ENCODE results near the gene PRTG. TPM values are rescaled to one million over a fixed set of nuclear protein-coding genes. Genes with fewer than 3 reads are reported as not detected.
"Not testable (repeated sequence)": the region's sequence is repeated elsewhere in the genome, so short reads cannot be mapped to it uniquely, and the experiment has no call there.

Gene PRTG
- total RNA-seq, 1 donor from 2014 or later: 10.5 TPM

DNA sequence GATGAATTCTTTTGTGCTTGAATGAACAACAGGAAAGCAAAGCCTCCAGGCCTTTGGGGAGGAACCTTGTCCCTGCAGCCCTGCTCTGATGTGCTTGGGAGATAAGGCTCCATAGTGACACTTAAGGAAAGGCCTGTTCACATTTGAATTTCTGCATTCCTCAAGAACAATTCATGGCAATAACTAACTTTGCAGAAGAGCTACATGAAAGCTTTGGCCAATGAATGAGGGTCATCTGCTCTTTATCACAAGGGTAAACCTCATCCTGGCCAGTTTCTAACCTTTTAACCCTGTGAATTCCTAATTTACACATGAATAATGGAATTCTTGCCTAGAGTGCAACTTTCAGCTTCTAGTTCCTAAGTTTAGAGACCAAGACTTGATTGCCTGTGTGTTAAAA, 5.6 kb downstream of the PRTG start:
- no peaks in the 10 kb centered on the region for H3K36me3 ChIP-seq
- no peaks in the 10 kb centered on the region for H3K9me3 ChIP-seq
- H3K4me3 ChIP-seq: no peak overlapping the region
- DNase-seq: no peak
- H3K27ac ChIP-seq: no peak overlapping the region
- H3K4me1 ChIP-seq: peaks cover 11% of the 10 kb centered on the region
- TF ChIP-seq, protein P1, sequence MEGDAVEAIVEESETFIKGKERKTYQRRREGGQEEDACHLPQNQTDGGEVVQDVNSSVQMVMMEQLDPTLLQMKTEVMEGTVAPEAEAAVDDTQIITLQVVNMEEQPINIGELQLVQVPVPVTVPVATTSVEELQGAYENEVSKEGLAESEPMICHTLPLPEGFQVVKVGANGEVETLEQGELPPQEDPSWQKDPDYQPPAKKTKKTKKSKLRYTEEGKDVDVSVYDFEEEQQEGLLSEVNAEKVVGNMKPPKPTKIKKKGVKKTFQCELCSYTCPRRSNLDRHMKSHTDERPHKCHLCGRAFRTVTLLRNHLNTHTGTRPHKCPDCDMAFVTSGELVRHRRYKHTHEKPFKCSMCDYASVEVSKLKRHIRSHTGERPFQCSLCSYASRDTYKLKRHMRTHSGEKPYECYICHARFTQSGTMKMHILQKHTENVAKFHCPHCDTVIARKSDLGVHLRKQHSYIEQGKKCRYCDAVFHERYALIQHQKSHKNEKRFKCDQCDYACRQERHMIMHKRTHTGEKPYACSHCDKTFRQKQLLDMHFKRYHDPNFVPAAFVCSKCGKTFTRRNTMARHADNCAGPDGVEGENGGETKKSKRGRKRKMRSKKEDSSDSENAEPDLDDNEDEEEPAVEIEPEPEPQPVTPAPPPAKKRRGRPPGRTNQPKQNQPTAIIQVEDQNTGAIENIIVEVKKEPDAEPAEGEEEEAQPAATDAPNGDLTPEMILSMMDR (IDR thresholded peaks at IDR 0.05): no peak
- peaks cover 4% of the 10 kb centered on the region for H3K27me3 ChIP-seq (ENCODE audit: low read depth)
- intact Hi-C loops (cut with DNase I): no loop called here
- ATAC-seq: no peak

DNA sequence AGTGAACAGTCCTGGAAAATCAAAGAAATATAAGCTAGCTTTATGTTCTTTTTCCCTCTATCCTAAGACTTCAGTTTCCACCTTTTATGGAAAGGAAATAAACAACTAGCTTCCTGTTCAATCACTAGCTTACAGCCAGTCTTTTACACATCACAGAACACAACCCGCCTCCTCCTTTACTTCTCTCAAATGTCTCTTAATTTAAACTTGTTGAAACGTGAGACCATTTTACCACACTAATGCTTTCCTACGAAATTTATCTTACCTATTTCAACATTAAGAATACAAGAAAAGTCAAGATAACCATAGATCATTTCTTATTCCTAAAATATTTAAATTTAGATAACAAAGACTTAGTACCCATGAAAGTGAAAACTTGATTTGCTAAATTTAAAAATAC, 6.2 kb downstream of the PRTG start:
- no peak overlapping the region for H3K27ac ChIP-seq
- DNase-seq (no peak), ATAC-seq (no peak)
- TF ChIP-seq, protein P1 (IDR thresholded peaks at IDR 0.05): no peak
- H3K36me3 ChIP-seq: no peaks in the 10 kb centered on the region
- H3K9me3 ChIP-seq: no peaks in the 10 kb centered on the region
- peaks cover 11% of the 10 kb centered on the region for H3K4me1 ChIP-seq
- intact Hi-C loops (cut with DNase I): no loop called here
- no peaks in the 10 kb centered on the region for H3K27me3 ChIP-seq (ENCODE audit: low read depth)
- no peak overlapping the region for H3K4me3 ChIP-seq

DNA sequence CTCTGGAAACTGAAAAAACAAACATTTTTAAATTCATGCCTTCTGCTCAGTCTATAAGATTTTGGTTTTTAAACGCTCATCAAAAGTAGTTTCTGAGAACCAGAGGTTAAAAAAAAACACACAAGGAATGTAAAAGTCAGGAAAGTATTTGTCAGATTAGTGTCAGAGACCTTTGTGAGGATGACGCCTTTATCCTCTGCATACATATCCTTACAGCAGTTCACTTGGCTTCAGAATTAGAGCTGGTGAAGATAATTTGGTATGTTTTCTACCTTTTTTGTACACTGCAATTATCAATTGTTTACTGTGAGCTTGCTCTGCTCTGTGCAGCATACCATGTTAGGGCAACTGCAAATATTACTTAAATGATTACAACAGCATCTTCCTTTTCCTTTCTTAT, 8.3 kb downstream of the PRTG start:
- DNase-seq (no peak), ATAC-seq (no peak)
- TF ChIP-seq, protein P1 (IDR thresholded peaks at IDR 0.05): no peak
- H3K9me3 ChIP-seq: no peaks in the 10 kb centered on the region
- no peaks in the 10 kb centered on the region for H3K27me3 ChIP-seq (ENCODE audit: low read depth)
- H3K36me3 ChIP-seq: no peaks in the 10 kb centered on the region
- intact Hi-C loops (cut with DNase I): no loop called here
- H3K4me3 ChIP-seq: no peak overlapping the region
- no peak overlapping the region for H3K27ac ChIP-seq
- peaks cover 11% of the 10 kb centered on the region for H3K4me1 ChIP-seq

DNA sequence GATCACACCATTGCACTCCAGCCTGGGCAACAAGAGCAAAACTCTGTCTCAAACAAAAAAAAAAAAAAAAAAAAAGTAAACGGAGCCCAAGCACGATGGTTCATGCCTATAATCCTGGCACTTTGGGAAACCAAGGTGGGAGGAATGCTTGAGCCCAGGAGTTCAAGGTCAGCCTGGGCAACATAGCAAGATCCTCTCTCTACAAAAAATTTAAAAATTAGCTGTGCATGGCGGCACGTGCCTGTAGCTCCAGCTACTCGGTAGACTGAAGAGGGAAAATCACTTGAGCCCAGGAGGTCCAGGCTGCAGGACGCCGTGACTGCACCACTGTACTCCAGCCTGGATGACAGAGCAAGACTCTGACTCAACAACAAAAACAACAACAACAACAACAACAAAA, 9.5 kb downstream of the PRTG start:
- H3K9me3 ChIP-seq; DNase-seq; H3K27me3 ChIP-seq (ENCODE audit: low read depth); H3K36me3 ChIP-seq; intact Hi-C loops (cut with DNase I); ATAC-seq; H3K4me3 ChIP-seq; H3K27ac ChIP-seq: not testable (repeated sequence)
- peaks cover 11% of the 10 kb centered on the region for H3K4me1 ChIP-seq

DNA sequence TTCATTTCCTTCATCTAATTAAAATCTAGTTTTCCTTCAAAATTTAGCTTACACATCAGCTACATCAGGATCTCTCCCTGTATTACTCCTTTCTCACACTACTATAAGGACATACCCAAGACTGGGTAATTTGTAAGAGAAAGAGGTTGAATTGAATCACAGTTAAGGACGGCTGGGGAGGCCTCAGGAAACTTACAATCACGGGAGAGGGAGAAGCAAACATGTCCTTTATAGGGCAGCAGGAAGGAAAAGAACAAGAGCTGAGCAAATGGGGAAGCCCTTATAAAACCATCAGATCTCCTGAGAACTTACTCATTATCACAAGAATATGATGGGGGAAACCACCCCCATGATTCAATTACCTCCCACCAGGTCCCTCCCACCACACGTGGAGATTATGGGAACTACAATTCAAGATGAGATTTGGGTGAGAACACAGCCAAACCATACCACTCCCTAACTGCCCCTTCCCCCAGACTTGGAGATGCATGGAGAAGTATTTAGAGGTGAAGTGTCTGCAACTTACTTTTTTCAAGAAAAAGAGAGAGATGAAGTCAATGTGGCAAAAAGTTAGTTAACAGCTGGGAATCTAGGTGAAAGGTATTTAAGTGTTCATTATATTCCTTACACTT, 21.3 kb downstream of the PRTG start:
- Histone ChIP-seq H3K27me3 (ENCODE audit: low read depth) (no peaks in the 10 kb centered on the region), H3K36me3 (no peaks in the 10 kb centered on the region), H3K9me3 (no peaks in the 10 kb centered on the region), H3K27ac (no peak overlapping the region), H3K4me3 (no peak overlapping the region), H3K4me1 (no peaks in the 10 kb centered on the region)
- DNase-seq: no peak
- TF ChIP-seq, protein P1 (IDR thresholded peaks at IDR 0.05): no peak
- no peak for ATAC-seq
- intact Hi-C loops (cut with DNase I): no loop called here

DNA sequence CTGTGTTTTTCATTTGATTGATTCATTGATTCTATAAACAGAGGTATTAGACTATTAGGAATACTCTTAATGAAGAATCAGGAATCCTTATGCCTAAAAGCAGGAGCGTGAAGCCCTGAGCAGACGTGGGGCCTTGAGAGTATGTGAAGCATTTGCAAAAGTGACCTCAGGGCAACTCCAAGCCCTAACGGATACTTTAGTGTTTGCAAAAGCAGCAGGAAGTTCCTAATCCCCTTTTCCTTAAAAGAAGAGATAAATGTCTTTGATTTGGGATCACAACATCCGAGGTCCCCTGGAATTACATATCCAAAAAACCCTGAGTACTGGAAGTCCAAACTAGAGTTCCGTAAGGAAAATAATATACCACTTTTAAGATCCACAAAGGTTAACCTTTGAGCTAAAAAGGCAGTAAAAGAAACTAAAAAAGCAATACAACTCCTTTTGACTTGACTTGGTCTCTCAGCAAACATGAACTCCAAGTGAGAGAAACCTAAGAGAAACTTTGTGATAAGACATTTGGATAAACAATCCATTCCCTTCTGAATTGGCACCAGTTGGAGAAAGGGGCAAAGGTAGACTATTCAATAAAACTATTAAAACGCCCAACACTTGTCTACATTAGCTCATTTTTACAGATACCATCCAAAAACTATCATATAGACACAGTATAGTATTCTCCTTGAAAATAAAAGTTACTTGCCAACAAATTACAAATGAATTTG, 27.4 kb downstream of the PRTG start:
- ATAC-seq: no peak
- no peaks in the 10 kb centered on the region for H3K9me3 ChIP-seq
- H3K36me3 ChIP-seq: no peaks in the 10 kb centered on the region
- TF ChIP-seq, protein P1 (IDR thresholded peaks at IDR 0.05): no peak
- H3K4me3 ChIP-seq: no peak overlapping the region
- no peak overlapping the region for H3K27ac ChIP-seq
- no peaks in the 10 kb centered on the region for H3K4me1 ChIP-seq
- no peaks in the 10 kb centered on the region for H3K27me3 ChIP-seq (ENCODE audit: low read depth)
- intact Hi-C loops (cut with DNase I): no loop called here
- no peak for DNase-seq

Measured in lower lobe of right lung (tissue), 2 donors.